HepG2 (cell line): Measurements from ENCODE around the gene SGPP2. TPM values are rescaled to one million over a fixed set of nuclear protein-coding genes. Genes with fewer than 3 reads are reported as not detected.
"Not testable (repeated sequence)": the region's sequence is repeated elsewhere in the genome, so short reads cannot be mapped to it uniquely, and the experiment has no call there.

Experiments
- ATAC-seq: fragments of 200-7000 bp; cut with Tn5 transposase; 3 replicates; pipeline ENCODE4 v1.9.1; 2020; ENCODE audit warnings: mild to moderate bottlenecking, moderate library complexity
- BruUV-seq: library from RNA; stranded (reverse); fragments of 400-500 nt; replicated peaks from 2 replicates; lab custom pipeline; 2021; lab: Mats Ljungman, UMichigan
- CTCF ChIA-PET: fragments of 300-600 bp; formaldehyde crosslinking; extraction: SDS; loops from one replicate; lab custom pipeline; 2021; ENCODE audit warnings: low total read pairs, inconsistent platforms, low intra/inter-chr PET ratio; lab: Yijun Ruan, JAX
- POLR2A ChIA-PET: fragments of 350-600 bp; sonication (Branson Sonifier 250); formaldehyde crosslinking; loops from one replicate; lab custom pipeline; 2020; ENCODE audit warnings: antibody characterized with exemption, inconsistent platforms; lab: Yijun Ruan, JAX
- DNase-seq: peaks from one replicate; pipeline ENCODE4 v3.0.0-alpha.2; 2015; ENCODE audit warnings: low spot score
- FAIRE-seq: peaks from 3 replicates; lab custom pipeline; 2011; peaks lifted over from hg19 to GRCh38; lab: Jason Lieb, UNC
- H2AFZ ChIP-seq: one replicate; pipeline ENCODE4 v1.6.1; 2011; ENCODE audit warnings: low read length, inconsistent platforms
- H3K27ac ChIP-seq: fragments of 300-600 bp; 3 replicates; pipeline ENCODE4 v1.8.0; 2011; ENCODE audit warnings: mixed run types, mild to moderate bottlenecking, mixed read lengths, low read length, inconsistent platforms; ENCODE audit not compliant: insufficient read depth; ENCODE audit errors: extremely low read length
- H3K27me3 ChIP-seq, 2 experiments: fragments of 200-600 bp in 1 of 2; 2 replicates in 1 of 2; 3 replicates in 1 of 2; pipeline versions ENCODE4 v1.6.0 to v1.8.0; 2011; ENCODE audit warnings: low read length in 2 of 2, mild to moderate bottlenecking in 2 of 2, moderate library complexity in 2 of 2, inconsistent platforms in 1 of 2; ENCODE audit not compliant: insufficient read depth in 2 of 2, control insufficient read depth in 1 of 2
- H3K36me3 ChIP-seq, 2 experiments: fragments of 200-600 bp in 1 of 2; replicated peaks in 1 of 2; 2 replicates in 1 of 2; 3 replicates in 1 of 2; pipeline versions ENCODE4 v1.5.1 to v1.8.0; 2011; ENCODE audit warnings: low read length in 2 of 2, inconsistent platforms in 1 of 2; ENCODE audit not compliant: insufficient read depth in 2 of 2, control insufficient read depth in 1 of 2
- H3K4me1 ChIP-seq: 2 replicates; pipeline ENCODE4 v1.5.1; 2012; ENCODE audit warnings: low read length, inconsistent platforms; ENCODE audit not compliant: insufficient read depth
- H3K4me2 ChIP-seq: 2 replicates; pipeline ENCODE4 v1.6.0; 2011; ENCODE audit warnings: low read depth, low read length, inconsistent platforms
- H3K4me3 ChIP-seq, 3 experiments: fragments of 200-600 bp in 1 of 3; sonication (generic), shearing (Covaris generic) in 1 of 3; replicated peaks in 1 of 3; 2 replicates each; pipeline ENCODE4 v1.5.1; 2011 to 2016; ENCODE audit warnings: low read length in 3 of 3, inconsistent platforms in 2 of 3, low read depth in 2 of 3, mild to moderate bottlenecking in 2 of 3, control low read depth in 1 of 3, mixed read lengths in 1 of 3; ENCODE audit not compliant: insufficient read depth in 1 of 3
- H3K79me2 ChIP-seq: one replicate; pipeline ENCODE4 v1.6.1; 2011; ENCODE audit warnings: low read length, inconsistent platforms; ENCODE audit not compliant: insufficient read depth
- H3K9ac ChIP-seq: 2 replicates; pipeline ENCODE4 v1.6.0; 2011; ENCODE audit warnings: mild to moderate bottlenecking, low read depth, low read length, inconsistent platforms; ENCODE audit not compliant: insufficient read depth
- H3K9me3 ChIP-seq: 2 replicates; pipeline ENCODE4 v1.5.1; 2012; ENCODE audit warnings: mild to moderate bottlenecking, low read length
- H4K20me1 ChIP-seq: 2 replicates; pipeline ENCODE4 v1.6.0; 2011; ENCODE audit warnings: inconsistent platforms, mild to moderate bottlenecking, low read length, moderate library complexity; ENCODE audit not compliant: insufficient read depth
- CREB3 ChIP-seq: sonication (generic); formaldehyde crosslinking; IDR thresholded peaks from 2 replicates; pipeline ENCODE4 v1.5.0; 2020; ENCODE audit warnings: missing genetic modification reagents
- DNMT3B ChIP-seq: conservative IDR thresholded peaks from 2 replicates; pipeline ENCODE4 v1.6.1; 2016; ENCODE audit warnings: missing biosample characterization, control low read depth
- MAF1 ChIP-seq: sonication (generic); formaldehyde crosslinking; IDR thresholded peaks from 2 replicates; pipeline ENCODE4 v1.5.0; 2020; ENCODE audit warnings: missing genetic modification reagents, borderline replicate concordance
- MIXL1 ChIP-seq: IDR thresholded peaks from 2 replicates; pipeline ENCODE4 v1.6.1; 2016
- PHF5A ChIP-seq: IDR thresholded peaks from one replicate; pipeline ENCODE4 v1.6.1; 2018; ENCODE audit warnings: low read depth, missing genetic modification reagents; ENCODE audit not compliant: unreplicated experiment
- TRIM24 ChIP-seq: sonication (generic); formaldehyde crosslinking; IDR thresholded peaks from 2 replicates; pipeline ENCODE4 v1.8.0; 2022; ENCODE audit warnings: mild to moderate bottlenecking, missing genetic modification reagents
- ZMAT5 ChIP-seq: sonication (generic); formaldehyde crosslinking; IDR thresholded peaks from 2 replicates; pipeline ENCODE4 v1.5.0; 2020; ENCODE audit warnings: mild to moderate bottlenecking, low read depth, missing genetic modification reagents, borderline replicate concordance
- ZNF124 ChIP-seq: sonication (generic); formaldehyde crosslinking; IDR thresholded peaks from 2 replicates; pipeline ENCODE4 v1.4.0; 2020; ENCODE audit warnings: missing genetic modification reagents
- ZNF614 ChIP-seq: IDR thresholded peaks from 2 replicates; pipeline ENCODE4 v1.6.1; 2018; ENCODE audit warnings: missing biosample characterization, missing genetic modification reagents, inconsistent platforms, borderline replicate concordance
- WGBS: methylation state at CpG from one replicate; pipeline ENCODE4 v1.1.6; 2017; ENCODE audit warnings: low lambda C conversion rate; 5-methylcytosine and 5-hydroxymethylcytosine counted together
- in situ Hi-C: cut with HindIII; loops from 2 replicates; pipeline ENCODE4 v1.10.0; 2017; ENCODE audit warnings: low pct_unique_long_range_greater_than_20kb; ENCODE audit not compliant: extremely low pct_ligation_motif_present
- intact Hi-C: fragments of 100-400 bp; cut with micrococcal nuclease; formaldehyde crosslinking; loops from one replicate; pipeline ENCODE4 v1.10.0; 2022; ENCODE audit not compliant: unreplicated experiment
- polyA plus RNA-seq, 8 experiments: library from polyadenylated mRNA; depleted of rRNA in 3 of 8; stranded (reverse) in 7 of 8; unstranded in 1 of 8; fragments of >200 nt; fragmentation: Illumina TruSeq in 4 of 8; extraction: Trizol in 4 of 8; gene quantifications; 2 replicates each; pipeline versions ENCODE4 v1.2.1 to v1.2.3, GENCODE V29; 2011 to 2016; ENCODE audit warnings: low read depth in 4 of 8, missing spikeins in 1 of 8, mixed read lengths in 1 of 8; ENCODE audit not compliant: insufficient read depth in 1 of 8
- total RNA-seq, 5 experiments: library from RNA; depleted of rRNA; stranded (reverse); fragments of >200 nt; fragmentation: Illumina TruSeq; extraction: Trizol; gene quantifications; 2 replicates each; pipeline ENCODE4 v1.2.3, GENCODE V29; 2016; ENCODE audit warnings: low read depth in 1 of 5

The SGPP2 gene
- total and polyA plus RNA-seq, 2 of the 13 experiments (the other 11 are each of a cell fraction or from before 2014, with no cell fraction given), result not detected

DNA sequence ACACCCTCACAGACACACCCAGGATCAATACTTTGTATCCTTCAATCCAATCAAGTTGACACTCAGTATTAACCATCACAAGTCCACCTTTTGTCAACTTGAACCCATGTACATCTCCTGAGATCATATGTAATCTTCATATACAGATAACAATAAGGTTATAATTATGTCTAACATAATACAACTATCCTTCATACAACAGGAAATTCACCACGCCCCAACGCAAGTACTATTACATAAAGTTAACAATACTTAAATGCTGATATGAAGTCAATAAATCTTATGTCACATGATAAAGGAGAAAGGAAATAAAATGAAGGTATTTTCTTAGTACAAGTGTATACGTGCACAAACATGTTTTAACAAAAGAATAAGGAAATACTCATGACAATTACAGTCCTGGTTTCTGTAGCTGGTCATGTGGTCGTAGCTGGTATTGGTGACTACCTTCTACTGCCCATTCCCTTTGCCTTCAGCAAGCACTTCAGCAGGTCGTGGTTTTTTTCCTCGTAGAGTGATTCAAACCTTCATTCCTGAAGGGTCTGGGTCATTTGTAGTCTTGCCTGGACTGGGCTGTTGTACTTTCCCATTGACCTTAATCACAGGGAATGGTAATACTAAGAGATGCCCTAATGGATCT, 11.2 kb downstream of the SGPP2 start:
- BruUV-seq, H3K4me3 ChIP-seq, H3K9me3 ChIP-seq, H2AFZ ChIP-seq, H3K9ac ChIP-seq, H3K79me2 ChIP-seq, H3K36me3 ChIP-seq, H3K27me3 ChIP-seq, ATAC-seq, DNase-seq, H4K20me1 ChIP-seq, FAIRE-seq, H3K4me1 ChIP-seq, H3K4me2 ChIP-seq, in situ Hi-C loops, H3K27ac ChIP-seq, POLR2A ChIA-PET: not testable (repeated sequence)
- 11% methylated on average over 6 of the region's 6 CpGs for WGBS
- CTCF ChIA-PET, result interaction anchor here (0.8 kb wide), 1 partner anchor 379 kb away, joined by 3 read pairs; no protein-coding TSS in a partner anchor
- intact Hi-C loops, result loop anchor here (10.0 kb wide), 1 partner anchor 121 kb away; no protein-coding TSS in a partner anchor

GRCh38 chr2:222436040-222436413, 11.7 kb downstream of the SGPP2 start:
- H3K27ac ChIP-seq, result no peak overlapping the region
- no TSS peak for BruUV-seq
- no peaks in the 10 kb centered on the region for H4K20me1 ChIP-seq
- H3K4me1 ChIP-seq, result no peaks in the 10 kb centered on the region
- ATAC-seq (no peak), FAIRE-seq (no peak), DNase-seq (no peak)
- TF ChIP-seq TRIM24 (CRISPR knock-in tag) (no peak), ZNF124 (CRISPR knock-in tag) (no peak), ZMAT5 (CRISPR knock-in tag) (no peak), ZNF614 (CRISPR knock-in tag) (no peak), CREB3 (no peak), DNMT3B (CRISPR knock-in tag) (no peak), MIXL1 (CRISPR knock-in tag) (no peak), PHF5A (no peak), MAF1 (no peak)
- no peak overlapping the region for H3K9ac ChIP-seq
- no peak overlapping the region for H2AFZ ChIP-seq
- POLR2A ChIA-PET, result no interaction called here
- no peaks in the 10 kb centered on the region for H3K36me3 ChIP-seq
- no peaks in the 10 kb centered on the region; a peak in 1 of 5 replicates for H3K27me3 ChIP-seq
- no peaks in the 10 kb centered on the region for H3K79me2 ChIP-seq
- intact Hi-C loops (loop anchor here (10.0 kb wide), 1 partner anchor 121 kb away; no protein-coding TSS in a partner anchor), in situ Hi-C loops (no loop called here)
- 0% methylated on average over 2 of the region's 2 CpGs for WGBS
- CTCF ChIA-PET, result interaction anchor here (0.8 kb wide), 1 partner anchor 379 kb away, joined by 3 read pairs; no protein-coding TSS in a partner anchor
- H3K9me3 ChIP-seq, result no peaks in the 10 kb centered on the region
- H3K4me3 ChIP-seq, result no peak overlapping the region
- no peak overlapping the region for H3K4me2 ChIP-seq
